Measurements from ENCODE around the gene CYREN.
"Not testable (repeated sequence)": the region's sequence is repeated elsewhere in the genome, so short reads cannot be mapped to it uniquely, and the experiment has no call there.

Gene CYREN

GRCh38 chr7:135170274-135170997 is at the start of gene CYREN:
CYREN (minus strand) TSS chr7:135170707; CDS start chr7:135168922, 1,785 bp downstream.
- Mint-ChIP-seq H3K4me1 (peaks cover 44% of the 10 kb centered on the region), H3K4me3 (peak within 1 kb of the TSS; percentile 97), H3K27me3 (no peaks in the 10 kb centered on the region), H3K36me3 (peaks cover 4% of the 10 kb centered on the region), H3K27ac (peak within 1 kb of the TSS; percentile 98), H3K9me3 (no peaks in the 10 kb centered on the region)

GRCh38 chr7:135217645-135218509 is 47.4 kb upstream of the CYREN start:
- Mint-ChIP-seq H3K4me1 (no peaks in the 10 kb centered on the region), H3K9me3 (no peaks in the 10 kb centered on the region), H3K27ac (no peak overlapping the region), H3K4me3 (no peak overlapping the region), H3K36me3 (no peaks in the 10 kb centered on the region), H3K27me3 (peaks cover 2% of the 10 kb centered on the region)

- Mint-ChIP-seq H3K4me1 (peaks cover 6% of the 10 kb centered on the region), H3K36me3 (peaks cover 1% of the 10 kb centered on the region), H3K9me3 (no peaks in the 10 kb centered on the region), H3K27ac (no peak overlapping the region), H3K27me3 (peaks cover 2% of the 10 kb centered on the region), H3K4me3 (no peak overlapping the region)
These were observed 45.2 kb upstream of the CYREN start for GRCh38 chr7:135215698-135216097.

- Mint-ChIP-seq H3K27me3 (peaks cover 2% of the 10 kb centered on the region), H3K9me3 (no peaks in the 10 kb centered on the region), H3K36me3 (peaks cover 1% of the 10 kb centered on the region), H3K4me1 (peaks cover 11% of the 10 kb centered on the region), H3K4me3 (no peak overlapping the region), H3K27ac (no peak overlapping the region)
These were observed 44.7 kb upstream of the CYREN start for GRCh38 chr7:135215180-135215579.

GRCh38 chr7:135213831-135214230 is 43.3 kb upstream of the CYREN start:
- no peak overlapping the region for H3K27ac Mint-ChIP-seq
- no peak overlapping the region for H3K4me3 Mint-ChIP-seq
- H3K27me3 Mint-ChIP-seq: peaks cover 2% of the 10 kb centered on the region
- peaks cover 23% of the 10 kb centered on the region for H3K4me1 Mint-ChIP-seq
- peaks cover 1% of the 10 kb centered on the region for H3K36me3 Mint-ChIP-seq
- no peaks in the 10 kb centered on the region for H3K9me3 Mint-ChIP-seq

- H3K27me3 Mint-ChIP-seq, H3K27ac Mint-ChIP-seq, H3K9me3 Mint-ChIP-seq, H3K36me3 Mint-ChIP-seq: not testable (repeated sequence)
- Mint-ChIP-seq H3K4me1 (peaks cover 40% of the 10 kb centered on the region), H3K4me3 (peak overlapping the region; percentile 97)
These were observed 41.6 kb upstream of the CYREN start for GRCh38 chr7:135211946-135212685.

- Mint-ChIP-seq H3K4me3 (peak within 1 kb of the TSS; percentile 97), H3K27ac (peak within 1 kb of the TSS; percentile 98), H3K36me3 (peaks cover 3% of the 10 kb centered on the region), H3K4me1 (peaks cover 45% of the 10 kb centered on the region), H3K9me3 (no peaks in the 10 kb centered on the region), H3K27me3 (no peaks in the 10 kb centered on the region)
These were observed 40.9 kb upstream of the CYREN start, which contains the start of gene WDR91 for GRCh38 chr7:135211179-135211945. WDR91 (minus strand) TSS chr7:135211526; CDS start chr7:135211502, 24 bp downstream.

GRCh38 chr7:135210888-135211178 is 40.3 kb upstream of the CYREN start:
- Mint-ChIP-seq H3K9me3 (no peaks in the 10 kb centered on the region), H3K27me3 (no peaks in the 10 kb centered on the region), H3K27ac (peak overlapping the region; percentile 65), H3K36me3 (peaks cover 5% of the 10 kb centered on the region), H3K4me3 (peak overlapping the region; percentile 97), H3K4me1 (peaks cover 48% of the 10 kb centered on the region)

GRCh38 chr7:135209225-135209834 is 38.8 kb upstream of the CYREN start:
- no peaks in the 10 kb centered on the region for H3K27me3 Mint-ChIP-seq
- H3K4me1 Mint-ChIP-seq: peaks cover 52% of the 10 kb centered on the region
- peak overlapping the region; percentile 52 for H3K4me3 Mint-ChIP-seq
- no peaks in the 10 kb centered on the region for H3K9me3 Mint-ChIP-seq
- no peak overlapping the region for H3K27ac Mint-ChIP-seq
- H3K36me3 Mint-ChIP-seq: peaks cover 10% of the 10 kb centered on the region

- Mint-ChIP-seq H3K27me3 (no peaks in the 10 kb centered on the region), H3K27ac (no peak overlapping the region), H3K4me1 (peaks cover 60% of the 10 kb centered on the region), H3K36me3 (peaks cover 17% of the 10 kb centered on the region), H3K9me3 (no peaks in the 10 kb centered on the region), H3K4me3 (no peak overlapping the region)
These were observed 37.7 kb upstream of the CYREN start for GRCh38 chr7:135208102-135208793.

- peak overlapping the region; percentile 23 for H3K4me3 Mint-ChIP-seq
- H3K4me1 Mint-ChIP-seq: peaks cover 67% of the 10 kb centered on the region
These were observed 37.0 kb upstream of the CYREN start for GRCh38 chr7:135207406-135208101.

GRCh38 chr7:135206941-135207391 is 36.5 kb upstream of the CYREN start:
- peak overlapping the region; percentile 17 for H3K27ac Mint-ChIP-seq
- H3K36me3 Mint-ChIP-seq: peaks cover 20% of the 10 kb centered on the region
- H3K27me3 Mint-ChIP-seq: no peaks in the 10 kb centered on the region
- no peaks in the 10 kb centered on the region for H3K9me3 Mint-ChIP-seq
- H3K4me1 Mint-ChIP-seq: peaks cover 70% of the 10 kb centered on the region
- H3K4me3 Mint-ChIP-seq: peak overlapping the region; percentile 23

More at GRCh38 chr7:135207406-135208101, 37.0 kb upstream of the CYREN start:
- Mint-ChIP-seq H3K36me3 (peaks cover 17% of the 10 kb centered on the region), H3K27me3 (no peaks in the 10 kb centered on the region), H3K27ac (peak overlapping the region; percentile 17), H3K9me3 (no peaks in the 10 kb centered on the region)

- H3K27ac Mint-ChIP-seq: no peak overlapping the region
These were observed 35.3 kb upstream of the CYREN start for GRCh38 chr7:135205850-135206249.

GRCh38 chr7:135204876-135205275 is 34.4 kb upstream of the CYREN start:
- Mint-ChIP-seq H3K36me3 (peaks cover 19% of the 10 kb centered on the region), H3K4me1 (peaks cover 60% of the 10 kb centered on the region), H3K4me3 (no peak overlapping the region), H3K9me3 (no peaks in the 10 kb centered on the region), H3K27me3 (no peaks in the 10 kb centered on the region), H3K27ac (no peak overlapping the region)

More at GRCh38 chr7:135205850-135206249, 35.3 kb upstream of the CYREN start:
- Mint-ChIP-seq H3K27me3 (no peaks in the 10 kb centered on the region), H3K4me1 (peaks cover 69% of the 10 kb centered on the region), H3K9me3 (no peaks in the 10 kb centered on the region), H3K36me3 (peaks cover 19% of the 10 kb centered on the region), H3K4me3 (no peak overlapping the region)
